HEK293 (cell line): Measurements from ENCODE around the gene ARHGAP26.

ENCODE experiments used
- CTCF ChIA-PET: fragments of 350-600 bp; formaldehyde crosslinking; extraction: SDS; loops from one replicate; lab custom pipeline; 2021; ENCODE audit warnings: antibody characterized with exemption; lab: Yijun Ruan, JAX
- POLR2A ChIA-PET: fragments of 300-600 bp; formaldehyde crosslinking; extraction: SDS; loops from one replicate; lab custom pipeline; 2020; ENCODE audit warnings: antibody characterized with exemption, inconsistent platforms; lab: Yijun Ruan, JAX
- H3K27ac ChIP-seq: fragments of 200-500 bp; sonication (Bioruptor generic); 2 replicates; pipeline ENCODE4 v1.5.1; 2014; ENCODE audit warnings: low read depth, low read length, control low read depth, inconsistent platforms; ENCODE audit errors: extremely low read depth
- H3K36me3 ChIP-seq, 2 experiments: fragments of 200-500 bp in 1 of 2; sonication (Bioruptor generic) in 1 of 2; 1 replicate in 1 of 2; 2 replicates in 1 of 2; pipeline ENCODE4 v1.5.1; 2014 to 2017; ENCODE audit warnings: inconsistent platforms in 2 of 2, low read length in 2 of 2; ENCODE audit not compliant: control insufficient read depth in 2 of 2, insufficient read depth in 1 of 2
- H3K4me1 ChIP-seq: fragments of 200-500 bp; sonication (Bioruptor generic); 2 replicates; pipeline ENCODE4 v1.5.1; 2014; ENCODE audit warnings: mild to moderate bottlenecking, low read length, inconsistent platforms; ENCODE audit not compliant: control insufficient read depth, insufficient read depth
- H3K4me3 ChIP-seq: 2 replicates; pipeline ENCODE4 v1.5.1; 2011; ENCODE audit warnings: low read depth, mild to moderate bottlenecking, control low read depth, low read length, moderate library complexity
- H3K9me3 ChIP-seq: fragments of 200-500 bp; sonication (Bioruptor generic); 2 replicates; pipeline ENCODE4 v1.5.1; 2014; ENCODE audit warnings: low read depth, low read length, inconsistent platforms; ENCODE audit not compliant: control insufficient read depth, insufficient read depth
- FEZF1 ChIP-seq: fragments of 450-650 bp; formaldehyde crosslinking; IDR thresholded peaks from 2 replicates; pipeline ENCODE4 v1.5.1; 2016; ENCODE audit warnings: missing biosample characterization, missing genetic modification characterization
- GLI4 ChIP-seq: fragments of 450-650 bp; formaldehyde crosslinking; IDR thresholded peaks from 2 replicates; pipeline ENCODE4 v1.5.1; 2016; ENCODE audit warnings: missing biosample characterization, missing genetic modification characterization
- OSR2 ChIP-seq: fragments of 450-650 bp; formaldehyde crosslinking; IDR thresholded peaks from 2 replicates; pipeline ENCODE4 v1.5.1; 2016; ENCODE audit warnings: missing biosample characterization, missing genetic modification characterization
- YY1 ChIP-seq: fragments of 450-650 bp; formaldehyde crosslinking; IDR thresholded peaks from 2 replicates; pipeline ENCODE4 v1.5.1; 2018; ENCODE audit warnings: missing biosample characterization, missing genetic modification characterization
- ZNF157 ChIP-seq: fragments of 450-650 bp; formaldehyde crosslinking; IDR thresholded peaks from 2 replicates; pipeline ENCODE4 v1.5.1; 2016; ENCODE audit warnings: missing biosample characterization, missing genetic modification characterization
- ZNF341 ChIP-seq: fragments of 450-650 bp; formaldehyde crosslinking; IDR thresholded peaks from 2 replicates; pipeline ENCODE4; 2016; ENCODE audit warnings: low read depth, missing biosample characterization, missing genetic modification characterization
- ZNF404 ChIP-seq: fragments of 450-650 bp; formaldehyde crosslinking; IDR thresholded peaks from 2 replicates; pipeline ENCODE4 v1.5.1; 2017; ENCODE audit warnings: missing biosample characterization, missing genetic modification characterization
- ZNF585B ChIP-seq: fragments of 450-650 bp; formaldehyde crosslinking; IDR thresholded peaks from 2 replicates; pipeline ENCODE4 v1.5.1; 2016; ENCODE audit warnings: missing biosample characterization, missing genetic modification characterization
- TF ChIP-seq, protein P1 (sequence below): fragments of 450-650 bp; formaldehyde crosslinking; IDR thresholded peaks from 2 replicates; pipeline ENCODE4 v1.5.1; 2017; ENCODE audit warnings: missing biosample characterization, mild to moderate bottlenecking, missing genetic modification characterization, moderate library complexity
- TF ChIP-seq, protein P2 (sequence below): fragments of 450-650 bp; formaldehyde crosslinking; IDR thresholded peaks from 2 replicates; pipeline ENCODE4 v1.5.1; 2016; ENCODE audit warnings: missing biosample characterization, missing genetic modification characterization
- TF ChIP-seq, protein P3 (sequence below): fragments of 450-650 bp; formaldehyde crosslinking; IDR thresholded peaks from 2 replicates; pipeline ENCODE4 v1.5.1; 2016; ENCODE audit warnings: missing biosample characterization, missing genetic modification characterization
- TF ChIP-seq, protein P4 (sequence below): fragments of 450-650 bp; IDR thresholded peaks from 2 replicates; pipeline ENCODE4 v1.5.1; 2018; ENCODE audit warnings: missing biosample characterization, missing genetic modification characterization
- TF ChIP-seq, protein P5 (sequence below): fragments of 450-650 bp; formaldehyde crosslinking; IDR thresholded peaks from 2 replicates; pipeline ENCODE4 v1.5.1; 2016; ENCODE audit warnings: missing biosample characterization, missing genetic modification characterization
- TF ChIP-seq, protein P6 (sequence below): sonication (generic); formaldehyde crosslinking; IDR thresholded peaks from 2 replicates; pipeline ENCODE4 v1.8.1; 2022; ENCODE audit warnings: mild to moderate bottlenecking, moderate library complexity, missing genetic modification reagents

The ARHGAP26 gene

DNA sequence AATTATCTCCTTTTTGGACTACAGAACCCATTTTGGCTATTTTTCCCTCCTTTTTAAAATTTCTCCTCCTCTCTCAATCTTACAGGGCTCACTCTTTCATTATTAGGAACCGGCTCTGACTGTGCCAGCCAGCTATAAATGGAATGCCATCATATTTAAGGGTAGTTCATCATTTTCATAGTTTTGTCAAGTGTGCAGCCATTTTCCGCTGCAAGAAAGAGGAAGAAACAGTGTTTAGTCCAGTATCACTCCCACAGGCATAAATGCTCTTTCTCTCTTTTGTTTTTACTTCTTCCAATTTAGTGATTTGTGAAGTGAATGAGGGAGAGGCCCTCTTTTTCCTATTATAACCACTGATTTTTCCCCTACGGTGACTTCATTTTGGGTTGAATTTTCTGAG is 343.3 kb downstream of the ARHGAP26 start:
- ChIA-PET POLR2A (no interaction called here), CTCF (interaction anchor here (0.6 to 1.2 kb wide), 4 partner anchors 12 to 188 kb away, joined by 3 to 5 read pairs (median 3); no protein-coding TSS in a partner anchor)
- no peak for TF ChIP-seq ZNF585B (tag by site-specific recombination)
- TF ChIP-seq, protein P1, sequence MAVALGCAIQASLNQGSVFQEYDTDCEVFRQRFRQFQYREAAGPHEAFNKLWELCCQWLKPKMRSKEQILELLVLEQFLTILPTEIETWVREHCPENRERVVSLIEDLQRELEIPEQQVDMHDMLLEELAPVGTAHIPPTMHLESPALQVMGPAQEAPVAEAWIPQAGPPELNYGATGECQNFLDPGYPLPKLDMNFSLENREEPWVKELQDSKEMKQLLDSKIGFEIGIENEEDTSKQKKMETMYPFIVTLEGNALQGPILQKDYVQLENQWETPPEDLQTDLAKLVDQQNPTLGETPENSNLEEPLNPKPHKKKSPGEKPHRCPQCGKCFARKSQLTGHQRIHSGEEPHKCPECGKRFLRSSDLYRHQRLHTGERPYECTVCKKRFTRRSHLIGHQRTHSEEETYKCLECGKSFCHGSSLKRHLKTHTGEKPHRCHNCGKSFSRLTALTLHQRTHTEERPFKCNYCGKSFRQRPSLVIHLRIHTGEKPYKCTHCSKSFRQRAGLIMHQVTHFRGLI (tag by site-specific recombination) = no peak
- no peak for TF ChIP-seq ZNF404
- TF ChIP-seq, protein P2, sequence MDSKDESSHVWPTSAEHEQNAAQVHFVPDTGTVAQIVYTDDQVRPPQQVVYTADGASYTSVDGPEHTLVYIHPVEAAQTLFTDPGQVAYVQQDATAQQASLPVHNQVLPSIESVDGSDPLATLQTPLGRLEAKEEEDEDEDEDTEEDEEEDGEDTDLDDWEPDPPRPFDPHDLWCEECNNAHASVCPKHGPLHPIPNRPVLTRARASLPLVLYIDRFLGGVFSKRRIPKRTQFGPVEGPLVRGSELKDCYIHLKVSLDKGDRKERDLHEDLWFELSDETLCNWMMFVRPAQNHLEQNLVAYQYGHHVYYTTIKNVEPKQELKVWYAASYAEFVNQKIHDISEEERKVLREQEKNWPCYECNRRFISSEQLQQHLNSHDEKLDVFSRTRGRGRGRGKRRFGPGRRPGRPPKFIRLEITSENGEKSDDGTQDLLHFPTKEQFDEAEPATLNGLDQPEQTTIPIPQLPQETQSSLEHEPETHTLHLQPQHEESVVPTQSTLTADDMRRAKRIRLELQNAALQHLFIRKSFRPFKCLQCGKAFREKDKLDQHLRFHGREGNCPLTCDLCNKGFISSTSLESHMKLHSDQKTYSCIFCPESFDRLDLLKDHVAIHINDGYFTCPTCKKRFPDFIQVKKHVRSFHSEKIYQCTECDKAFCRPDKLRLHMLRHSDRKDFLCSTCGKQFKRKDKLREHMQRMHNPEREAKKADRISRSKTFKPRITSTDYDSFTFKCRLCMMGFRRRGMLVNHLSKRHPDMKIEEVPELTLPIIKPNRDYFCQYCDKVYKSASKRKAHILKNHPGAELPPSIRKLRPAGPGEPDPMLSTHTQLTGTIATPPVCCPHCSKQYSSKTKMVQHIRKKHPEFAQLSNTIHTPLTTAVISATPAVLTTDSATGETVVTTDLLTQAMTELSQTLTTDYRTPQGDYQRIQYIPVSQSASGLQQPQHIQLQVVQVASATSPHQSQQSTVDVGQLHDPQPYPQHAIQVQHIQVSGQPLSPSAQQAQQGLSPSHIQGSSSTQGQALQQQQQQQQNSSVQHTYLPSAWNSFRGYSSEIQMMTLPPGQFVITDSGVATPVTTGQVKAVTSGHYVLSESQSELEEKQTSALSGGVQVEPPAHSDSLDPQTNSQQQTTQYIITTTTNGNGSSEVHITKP (tag by site-specific recombination) = no peak
- TF ChIP-seq, protein P3, sequence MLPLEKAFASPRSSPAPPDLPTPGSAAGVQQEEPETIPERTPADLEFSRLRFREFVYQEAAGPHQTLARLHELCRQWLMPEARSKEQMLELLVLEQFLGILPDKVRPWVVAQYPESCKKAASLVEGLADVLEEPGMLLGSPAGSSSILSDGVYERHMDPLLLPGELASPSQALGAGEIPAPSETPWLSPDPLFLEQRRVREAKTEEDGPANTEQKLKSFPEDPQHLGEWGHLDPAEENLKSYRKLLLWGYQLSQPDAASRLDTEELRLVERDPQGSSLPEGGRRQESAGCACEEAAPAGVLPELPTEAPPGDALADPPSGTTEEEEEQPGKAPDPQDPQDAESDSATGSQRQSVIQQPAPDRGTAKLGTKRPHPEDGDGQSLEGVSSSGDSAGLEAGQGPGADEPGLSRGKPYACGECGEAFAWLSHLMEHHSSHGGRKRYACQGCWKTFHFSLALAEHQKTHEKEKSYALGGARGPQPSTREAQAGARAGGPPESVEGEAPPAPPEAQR (tag by site-specific recombination) = no peak
- H3K27ac ChIP-seq = no peak overlapping the region
- no peak overlapping the region for H3K4me3 ChIP-seq
- no peaks in the 10 kb centered on the region for H3K36me3 ChIP-seq
- H3K4me1 ChIP-seq = peaks cover 9% of the 10 kb centered on the region
- no peaks in the 10 kb centered on the region for H3K9me3 ChIP-seq

DNA sequence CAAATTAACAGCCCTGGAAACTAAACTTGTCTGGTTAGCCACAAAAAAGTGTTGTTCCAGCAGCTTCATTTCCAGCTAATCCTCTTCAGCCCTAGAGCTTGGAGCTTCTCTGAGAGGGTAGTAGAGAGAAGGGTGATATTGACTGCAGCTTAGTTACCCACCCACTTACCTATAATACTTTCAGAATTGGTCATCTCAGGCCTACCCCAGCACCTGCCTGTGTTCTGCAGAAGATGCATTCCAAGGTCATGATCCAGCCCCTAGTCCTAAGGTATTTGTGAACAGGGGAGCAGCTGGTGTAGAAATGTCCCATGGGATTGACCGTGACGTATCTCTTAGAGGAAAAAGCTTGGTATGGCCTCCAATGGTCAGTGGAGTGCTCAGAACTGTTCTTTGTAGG is 344.3 kb downstream of the ARHGAP26 start:
- Histone ChIP-seq H3K4me1 (peaks cover 7% of the 10 kb centered on the region), H3K9me3 (no peaks in the 10 kb centered on the region), H3K4me3 (no peak overlapping the region), H3K27ac (no peak overlapping the region), H3K36me3 (no peaks in the 10 kb centered on the region)
- TF ChIP-seq YY1 (no peak), GLI4 (tag by site-specific recombination) (no peak)
- ChIA-PET CTCF (no interaction called here), POLR2A (no interaction called here)

DNA sequence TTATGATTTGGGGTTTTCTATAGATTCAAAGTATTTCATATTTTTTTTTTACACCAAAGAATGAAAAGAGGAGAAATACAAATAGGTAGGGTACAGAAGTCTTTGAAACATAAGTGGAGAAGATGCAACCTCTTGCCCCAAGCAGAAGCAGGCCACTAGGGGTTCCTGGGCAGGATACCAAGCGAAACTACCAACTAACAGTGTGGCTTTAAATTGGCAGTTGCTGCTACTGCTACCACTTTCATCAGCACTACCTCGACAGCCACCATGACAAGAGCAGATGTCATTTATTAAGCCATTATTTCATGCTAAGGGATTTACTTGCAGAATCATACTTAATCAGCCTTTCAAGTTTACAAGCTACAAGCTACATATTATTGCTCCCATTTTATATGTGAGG is 345.2 kb downstream of the ARHGAP26 start:
- TF ChIP-seq, protein P4, sequence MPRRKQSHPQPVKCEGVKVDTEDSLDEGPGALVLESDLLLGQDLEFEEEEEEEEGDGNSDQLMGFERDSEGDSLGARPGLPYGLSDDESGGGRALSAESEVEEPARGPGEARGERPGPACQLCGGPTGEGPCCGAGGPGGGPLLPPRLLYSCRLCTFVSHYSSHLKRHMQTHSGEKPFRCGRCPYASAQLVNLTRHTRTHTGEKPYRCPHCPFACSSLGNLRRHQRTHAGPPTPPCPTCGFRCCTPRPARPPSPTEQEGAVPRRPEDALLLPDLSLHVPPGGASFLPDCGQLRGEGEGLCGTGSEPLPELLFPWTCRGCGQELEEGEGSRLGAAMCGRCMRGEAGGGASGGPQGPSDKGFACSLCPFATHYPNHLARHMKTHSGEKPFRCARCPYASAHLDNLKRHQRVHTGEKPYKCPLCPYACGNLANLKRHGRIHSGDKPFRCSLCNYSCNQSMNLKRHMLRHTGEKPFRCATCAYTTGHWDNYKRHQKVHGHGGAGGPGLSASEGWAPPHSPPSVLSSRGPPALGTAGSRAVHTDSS (tag by site-specific recombination) = no peak
- peak; percentile 36; the same call in 1 of the 2 replicates for TF ChIP-seq OSR2
- no peak overlapping the region for H3K4me3 ChIP-seq
- no peaks in the 10 kb centered on the region for H3K9me3 ChIP-seq
- H3K4me1 ChIP-seq = peaks cover 11% of the 10 kb centered on the region
- no peaks in the 10 kb centered on the region for H3K36me3 ChIP-seq
- H3K27ac ChIP-seq = no peak overlapping the region
- POLR2A ChIA-PET = no interaction called here
- CTCF ChIA-PET = interaction anchor here (0.6 to 1.0 kb wide), 3 partner anchors 9 to 710 kb away, joined by 3 read pairs; no protein-coding TSS in a partner anchor

DNA sequence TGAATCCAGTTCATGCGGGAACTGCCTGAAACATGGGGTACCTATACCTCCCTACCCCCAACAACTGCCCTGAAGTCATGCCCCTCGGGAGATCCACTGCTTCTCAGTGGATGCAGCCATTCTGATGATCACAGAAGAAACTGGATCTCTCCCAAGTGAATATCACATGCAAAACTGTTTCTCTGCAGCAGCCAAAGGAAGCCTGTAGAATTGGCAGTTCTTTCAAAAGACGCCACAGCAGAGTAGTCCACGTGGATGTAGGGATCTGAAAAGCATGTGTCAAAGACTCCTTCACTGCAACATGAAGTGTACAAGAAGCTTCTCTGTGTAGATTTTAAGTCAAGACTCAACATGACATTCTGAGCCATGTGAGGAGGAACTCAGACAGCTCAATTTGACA is 346.6 kb downstream of the ARHGAP26 start:
- ChIA-PET POLR2A (interaction anchor here (1.7 kb wide), 1 partner anchor 8 kb away, joined by 3 read pairs; no protein-coding TSS in a partner anchor), CTCF (interaction anchor here (0.5 kb wide), 1 partner anchor 1070 kb away, joined by 7 read pairs; no protein-coding TSS in a partner anchor)
- TF ChIP-seq, protein P5, sequence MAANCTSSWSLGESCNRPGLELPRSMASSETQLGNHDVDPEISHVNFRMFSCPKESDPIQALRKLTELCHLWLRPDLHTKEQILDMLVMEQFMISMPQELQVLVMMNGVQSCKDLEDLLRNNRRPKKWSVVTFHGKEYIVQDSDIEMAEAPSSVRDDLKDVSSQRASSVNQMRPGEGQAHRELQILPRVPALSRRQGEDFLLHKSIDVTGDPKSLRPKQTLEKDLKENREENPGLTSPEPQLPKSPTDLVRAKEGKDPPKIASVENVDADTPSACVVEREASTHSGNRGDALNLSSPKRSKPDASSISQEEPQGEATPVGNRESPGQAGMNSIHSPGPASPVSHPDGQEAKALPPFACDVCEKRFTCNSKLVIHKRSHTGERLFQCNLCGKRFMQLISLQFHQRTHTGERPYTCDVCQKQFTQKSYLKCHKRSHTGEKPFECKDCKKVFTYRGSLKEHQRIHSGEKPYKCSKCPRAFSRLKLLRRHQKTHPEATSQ (tag by site-specific recombination) = no peak
- no peak for TF ChIP-seq ZNF157
- TF ChIP-seq FEZF1 (tag by site-specific recombination) = no peak
- no peak for TF ChIP-seq ZNF341
- TF ChIP-seq, protein P6, sequence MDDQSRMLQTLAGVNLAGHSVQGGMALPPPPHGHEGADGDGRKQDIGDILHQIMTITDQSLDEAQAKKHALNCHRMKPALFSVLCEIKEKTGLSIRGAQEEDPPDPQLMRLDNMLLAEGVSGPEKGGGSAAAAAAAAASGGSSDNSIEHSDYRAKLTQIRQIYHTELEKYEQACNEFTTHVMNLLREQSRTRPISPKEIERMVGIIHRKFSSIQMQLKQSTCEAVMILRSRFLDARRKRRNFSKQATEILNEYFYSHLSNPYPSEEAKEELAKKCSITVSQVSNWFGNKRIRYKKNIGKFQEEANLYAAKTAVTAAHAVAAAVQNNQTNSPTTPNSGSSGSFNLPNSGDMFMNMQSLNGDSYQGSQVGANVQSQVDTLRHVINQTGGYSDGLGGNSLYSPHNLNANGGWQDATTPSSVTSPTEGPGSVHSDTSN (CRISPR knock-in tag) = no peak

More for the DNA sequence above, 346.6 kb downstream of the ARHGAP26 start:
- no peak overlapping the region for H3K27ac ChIP-seq
- peaks cover 15% of the 10 kb centered on the region for H3K4me1 ChIP-seq
- no peak overlapping the region for H3K4me3 ChIP-seq
- no peaks in the 10 kb centered on the region for H3K9me3 ChIP-seq
- H3K36me3 ChIP-seq = no peaks in the 10 kb centered on the region
